ENCODE measurements around the gene PTPRR. TPM values are rescaled to one million over a fixed set of nuclear protein-coding genes. Genes with fewer than 3 reads are reported as not detected.

Gene PTPRR
- total and polyA plus RNA-seq, 10 of the 15 experiments (the other 5 are each of a cell fraction or from before 2014, with no cell fraction given) = 0.14 to 3.1 (median 0.42) TPM

- TF ChIP-seq NRF1 (conservative IDR thresholded peaks at IDR 0.05; ENCODE audit: low read depth, low read length) (no peak), ZBTB4 (CRISPR knock-in tag; IDR thresholded peaks at IDR 0.05) (no peak), EED (IDR thresholded peaks at IDR 0.05; ENCODE audit: low read depth) (no peak), MYB (IDR thresholded peaks at IDR 0.05; ENCODE audit: borderline replicate concordance, low read depth, low read length) (no peak), KLF5 (IDR thresholded peaks at IDR 0.05; ENCODE audit: partially characterized antibody) (no peak)
These were observed 156.9 kb downstream of the PTPRR start (continued) for GRCh38 chr12:70763666-70764065.

- no peaks in the 10 kb centered on the region for H3K27me3 ChIP-seq (replicated peaks in 1 of 2; ENCODE audit: control insufficient read depth in 2 of 2, insufficient read depth in 2 of 2, low read length in 1 of 2)
- 15% methylated on average over 2 of the region's 2 CpGs for WGBS (ENCODE audit: insufficient coverage, insufficient replicate concordance, low lambda C conversion rate, missing lambda C conversion rate)
- H3K36me3 ChIP-seq (ENCODE audit: control insufficient read depth in 2 of 2, insufficient read depth in 2 of 2, low read length in 1 of 2) = no peaks in the 10 kb centered on the region
- FAIRE-seq = no peak
- POLR2A ChIA-PET = no interaction called here
- H3K4me1 ChIP-seq (ENCODE audit: control insufficient read depth, insufficient read depth, low read length) = no peaks in the 10 kb centered on the region
- H3K9ac ChIP-seq (ENCODE audit: control insufficient read depth, insufficient read depth, low read length) = no peak overlapping the region
- no peak for DNase-seq (ENCODE audit: low read depth, low spot score)
- TF ChIP-seq GATAD2B (conservative IDR thresholded peaks at IDR 0.05; ENCODE audit: low read depth) (no peak), MLLT1 (IDR thresholded peaks at IDR 0.05) (no peak), ZNF622 (IDR thresholded peaks at IDR 0.05) (no peak), USF1 (IDR thresholded peaks at IDR 0.05; ENCODE audit: borderline replicate concordance, extremely low read length, insufficient read depth, low read depth, low read length) (no peak), CHD1 (IDR thresholded peaks at IDR 0.05; ENCODE audit: low read depth, low read length) (no peak), HDAC2 (IDR thresholded peaks at IDR 0.05) (no peak), LARP7 (IDR thresholded peaks at IDR 0.05) (no peak), ZNF24 (IDR thresholded peaks at IDR 0.05) (no peak), SKIL (IDR thresholded peaks at IDR 0.05; ENCODE audit: low read depth, poor library complexity, severe bottlenecking) (no peak), NRF1 (conservative IDR thresholded peaks at IDR 0.05; ENCODE audit: low read depth, low read length) (no peak), ATF7 (IDR thresholded peaks at IDR 0.05; ENCODE audit: low read depth) (no peak)
- H4K20me1 ChIP-seq (ENCODE audit: control insufficient read depth, insufficient read depth) = no peaks in the 10 kb centered on the region
- ATAC-seq = no peak
- SMC1A ChIA-PET (ENCODE audit: uncharacterized antibody, unreplicated experiment) = no interaction called here
- no peaks in the 10 kb centered on the region for H3K79me2 ChIP-seq (ENCODE audit: control insufficient read depth, insufficient read depth, low read length)
- in situ Hi-C loops (cut with MboI) = no loop called here
- CTCF ChIA-PET = no interaction called here
- intact Hi-C loops (cut with micrococcal nuclease; ENCODE audit: unreplicated experiment) = no loop called here
- no peak overlapping the region for H3K4me2 ChIP-seq (ENCODE audit: control insufficient read depth, insufficient read depth)
- no TSS peak for BruUV-seq (replicated peaks)
- no peak overlapping the region for H3K27ac ChIP-seq (ENCODE audit: control insufficient read depth, insufficient read depth)
- no peak overlapping the region for H3K4me3 ChIP-seq
- RAD21 ChIA-PET (ENCODE audit: unreplicated experiment) = no interaction called here
- no peaks in the 10 kb centered on the region for H3K9me3 ChIP-seq (replicated peaks; ENCODE audit: control insufficient read depth, insufficient read depth, low read length)
- H2AFZ ChIP-seq (ENCODE audit: control insufficient read depth, low read depth, low read length) = no peak overlapping the region
These were observed 158.5 kb downstream of the PTPRR start for GRCh38 chr12:70762000-70762399.
